CD4-positive, CD25-positive, alpha-beta regulatory T cell (primary cell): ENCODE data around the gene CDR2. TPM values are rescaled to one million over a fixed set of nuclear protein-coding genes. Genes with fewer than 3 reads are reported as not detected.
A peak's percentile ranks its signal among the peaks of the same experiment; 100 is the strongest.

Source experiments
- ATAC-seq, 2 donors: fragments of 150-1000 bp; cut with Tn5 transposase; one replicate each; pipeline ENCODE4 v1.10.0; 2021; ENCODE audit warnings: low read depth in 2 of 2, moderate number of reproducible peaks in 2 of 2, moderate library complexity in 1 of 2
- DNase-seq, 3 donors: peaks; one replicate each; pipeline versions ENCODE4 v3.0.0 to v3.0.0-alpha.2; 2012 to 2022; ENCODE audit warnings: mixed read lengths in 1 of 3
- H3K27ac ChIP-seq: one replicate; pipeline ENCODE4 v1.7.0; 2013; ENCODE audit warnings: mild to moderate bottlenecking, low read length; ENCODE audit not compliant: insufficient read depth, poor library complexity, severe bottlenecking
- H3K27me3 ChIP-seq: one replicate; pipeline ENCODE4 v1.7.0; 2013; ENCODE audit warnings: low read length; ENCODE audit not compliant: control insufficient read depth, insufficient read depth
- H3K36me3 ChIP-seq: one replicate; pipeline ENCODE4 v1.7.0; 2013; ENCODE audit warnings: mild to moderate bottlenecking, low read length, moderate library complexity; ENCODE audit not compliant: control insufficient read depth, insufficient read depth
- H3K4me1 ChIP-seq: 2 replicates; pipeline ENCODE4 v1.7.0; 2013; ENCODE audit warnings: mild to moderate bottlenecking, low read length; ENCODE audit not compliant: insufficient read depth, control insufficient read depth, poor library complexity, severe bottlenecking
- H3K4me3 ChIP-seq: one replicate; pipeline ENCODE4 v1.7.0; 2013; ENCODE audit warnings: low read depth, mild to moderate bottlenecking, low read length, moderate library complexity
- H3K9me3 ChIP-seq, 2 experiments: 1 replicate in 1 of 2; 2 replicates in 1 of 2; pipeline ENCODE4 v1.7.0; 2013; ENCODE audit warnings: low read length in 2 of 2, mild to moderate bottlenecking in 1 of 2, moderate library complexity in 1 of 2; ENCODE audit not compliant: control insufficient read depth in 2 of 2
- H3K27ac Mint-ChIP-seq, 3 donors: one replicate each; pipeline ENCODE4 v1.8.0; 2020 to 2022; ENCODE audit warnings: mild to moderate bottlenecking in 3 of 3, mixed read lengths in 3 of 3, moderate library complexity in 2 of 3
- H3K27me3 Mint-ChIP-seq: one replicate; pipeline ENCODE4 v1.8.0; 2022; ENCODE audit warnings: mild to moderate bottlenecking, mixed read lengths
- H3K36me3 Mint-ChIP-seq: one replicate; pipeline ENCODE4 v1.8.0; 2020; ENCODE audit warnings: mixed read lengths
- H3K4me1 Mint-ChIP-seq, 4 donors: one replicate each; pipeline ENCODE4 v1.8.0; 2020 to 2022; ENCODE audit warnings: mixed read lengths in 4 of 4, mild to moderate bottlenecking in 1 of 4
- H3K4me3 Mint-ChIP-seq, 4 donors: one replicate each; pipeline ENCODE4 v1.8.0; 2020 to 2022; ENCODE audit warnings: mild to moderate bottlenecking in 4 of 4, mixed read lengths in 4 of 4, moderate library complexity in 3 of 4
- H3K9me3 Mint-ChIP-seq, 7 donors: one replicate each; pipeline ENCODE4 v1.8.0; 2020 to 2022; ENCODE audit warnings: mixed read lengths in 7 of 7, mild to moderate bottlenecking in 3 of 7, moderate library complexity in 2 of 7
- polyA plus RNA-seq, 4 donors: library from polyadenylated mRNA; unstranded; fragments of 300-500 nt; fragmentation: Illumina TruSeq; gene quantifications; one replicate each; pipeline ENCODE4 v1.2.3, GENCODE V29; 2021
- total RNA-seq: library from RNA; stranded (reverse); gene quantifications from one replicate; pipeline ENCODE4 v1.2.3, GENCODE V29; 2022

The CDR2 gene
- total and polyA plus RNA-seq, 5 donors from 2014 or later = 64.7 to 90.2 (median 75.6) TPM

GRCh38 chr16:22327446-22327775, 47.0 kb downstream of the CDR2 start:
- Mint-ChIP-seq H3K4me3 (peak overlapping the region in 1 of 4 donors; percentile 91), H3K27me3 (no peaks in the 10 kb centered on the region), H3K9me3 (no peaks in the 10 kb centered on the region), H3K4me1 (peaks cover 8 to 23% (median 16%) of the 10 kb centered on the region in 4 donors), H3K36me3 (peaks cover 26% of the 10 kb centered on the region), H3K27ac (peak overlapping the region in 2 of 3 donors; percentile 25 to 54)
- Histone ChIP-seq H3K4me3 (no peak overlapping the region), H3K27ac (no peak overlapping the region), H3K4me1 (peaks cover 3% of the 10 kb centered on the region), H3K27me3 (no peaks in the 10 kb centered on the region), H3K36me3 (peaks cover 77% of the 10 kb centered on the region), H3K9me3 (no peaks in the 10 kb centered on the region)
- ATAC-seq (no peak), DNase-seq (no peak)

DNA sequence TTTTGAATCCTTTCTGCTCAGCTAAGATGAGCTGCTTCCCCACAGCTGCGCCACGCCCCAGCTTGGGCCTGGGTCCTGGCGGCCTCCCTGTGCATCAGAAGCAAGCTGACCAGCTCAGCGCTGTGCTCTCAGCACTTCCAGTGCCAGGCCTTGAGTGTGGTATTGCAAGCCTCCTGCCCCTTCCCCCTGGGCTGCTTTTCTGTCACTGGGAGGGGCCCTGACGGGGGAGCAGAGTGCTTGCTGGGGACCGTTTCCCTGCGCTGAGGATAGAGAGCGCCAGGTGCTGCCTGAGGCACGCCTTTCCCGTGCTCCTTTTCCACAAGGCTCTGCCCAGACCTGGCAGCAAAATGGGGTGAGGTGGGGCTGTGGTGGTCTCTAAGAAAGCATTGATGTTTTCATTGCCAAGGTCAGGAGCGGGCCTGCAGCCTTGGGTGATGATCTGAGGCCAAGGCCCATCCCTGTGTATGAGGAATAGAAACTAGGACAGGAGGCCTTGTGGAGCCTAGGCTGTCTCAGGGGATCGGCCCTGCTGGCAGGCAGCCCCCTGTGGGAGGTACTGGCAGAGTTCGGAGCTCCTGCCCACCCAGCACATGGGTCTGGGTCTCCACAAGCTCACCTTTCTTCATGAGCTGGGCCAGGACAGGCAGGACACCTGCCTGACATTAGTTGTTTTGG, 47.5 kb downstream of the CDR2 start:
- no peaks in the 10 kb centered on the region for H3K27me3 ChIP-seq
- peaks cover 8 to 23% (median 14%) of the 10 kb centered on the region in 4 donors for H3K4me1 Mint-ChIP-seq
- DNase-seq = no peak
- peaks cover 21% of the 10 kb centered on the region for H3K36me3 Mint-ChIP-seq
- H3K4me3 Mint-ChIP-seq = peak overlapping the region in 2 of 4 donors; percentile 7 to 91
- no peak for ATAC-seq
- H3K27me3 Mint-ChIP-seq = no peaks in the 10 kb centered on the region
- no peak overlapping the region for H3K27ac ChIP-seq
- H3K36me3 ChIP-seq = peaks cover 75% of the 10 kb centered on the region
- peak overlapping the region; percentile 42 to 54 (median 43) for H3K27ac Mint-ChIP-seq
- no peaks in the 10 kb centered on the region for H3K9me3 Mint-ChIP-seq
- H3K4me3 ChIP-seq = no peak overlapping the region
- no peaks in the 10 kb centered on the region for H3K9me3 ChIP-seq
- H3K4me1 ChIP-seq = peaks cover 3% of the 10 kb centered on the region

DNA sequence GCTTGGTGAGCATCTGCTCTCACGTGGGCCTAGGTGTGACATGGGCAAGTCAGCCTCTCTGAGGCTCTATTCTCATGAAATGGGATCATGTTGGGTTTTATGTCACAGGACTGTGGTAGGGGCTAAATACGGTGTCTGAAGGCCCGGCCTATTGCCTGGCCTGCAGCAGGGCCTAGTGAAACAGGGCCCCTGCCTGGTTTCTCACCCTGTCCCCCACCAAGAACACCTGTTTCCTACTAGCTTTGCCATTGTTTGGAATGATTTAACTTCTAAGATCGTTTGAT, 48.1 kb downstream of the CDR2 start:
- H3K4me1 ChIP-seq = peaks cover 3% of the 10 kb centered on the region
- peaks cover 4 to 24% (median 12%) of the 10 kb centered on the region in 4 donors for H3K4me1 Mint-ChIP-seq
- no peak overlapping the region for H3K27ac Mint-ChIP-seq
- peaks cover 17% of the 10 kb centered on the region for H3K36me3 Mint-ChIP-seq
- DNase-seq = no peak
- H3K27ac ChIP-seq = no peak overlapping the region
- no peaks in the 10 kb centered on the region for H3K27me3 ChIP-seq
- H3K9me3 Mint-ChIP-seq = no peaks in the 10 kb centered on the region
- H3K4me3 ChIP-seq = no peak overlapping the region
- ATAC-seq = no peak
- peaks cover 75% of the 10 kb centered on the region for H3K36me3 ChIP-seq
- no peak overlapping the region for H3K4me3 Mint-ChIP-seq
- no peaks in the 10 kb centered on the region for H3K27me3 Mint-ChIP-seq
- no peaks in the 10 kb centered on the region for H3K9me3 ChIP-seq

- no peaks in the 10 kb centered on the region for H3K9me3 ChIP-seq
- H3K27me3 Mint-ChIP-seq = no peaks in the 10 kb centered on the region
- DNase-seq = no peak
- H3K36me3 Mint-ChIP-seq = peaks cover 19% of the 10 kb centered on the region
- peaks cover 75% of the 10 kb centered on the region for H3K36me3 ChIP-seq
- H3K27ac Mint-ChIP-seq = peak overlapping the region in 1 of 3 donors; percentile 38
- H3K27me3 ChIP-seq = no peaks in the 10 kb centered on the region
- peaks cover 3% of the 10 kb centered on the region for H3K4me1 ChIP-seq
- H3K4me1 Mint-ChIP-seq = peaks cover 6 to 28% (median 15%) of the 10 kb centered on the region in 4 donors
- H3K4me3 ChIP-seq = no peak overlapping the region
- no peak overlapping the region for H3K4me3 Mint-ChIP-seq
- no peaks in the 10 kb centered on the region for H3K9me3 Mint-ChIP-seq
- no peak overlapping the region for H3K27ac ChIP-seq
- ATAC-seq = no peak
Observed at GRCh38 chr16:22325598-22326368, 48.6 kb downstream of the CDR2 start.

- H3K4me1 ChIP-seq = peaks cover 3% of the 10 kb centered on the region
- Mint-ChIP-seq H3K9me3 (no peaks in the 10 kb centered on the region), H3K27ac (peak overlapping the region in 1 of 3 donors; percentile 59), H3K36me3 (peaks cover 16% of the 10 kb centered on the region), H3K4me1 (peaks cover 6 to 22% (median 11%) of the 10 kb centered on the region in 4 donors), H3K27me3 (no peaks in the 10 kb centered on the region), H3K4me3 (no peak overlapping the region)
- DNase-seq (no peak), ATAC-seq (no peak)
- H3K9me3 ChIP-seq = no peaks in the 10 kb centered on the region
- H3K27ac ChIP-seq = no peak overlapping the region
- H3K27me3 ChIP-seq = no peaks in the 10 kb centered on the region
- H3K4me3 ChIP-seq = no peak overlapping the region
- H3K36me3 ChIP-seq = peaks cover 75% of the 10 kb centered on the region
Observed at GRCh38 chr16:22324787-22325597, 49.4 kb downstream of the CDR2 start.

GRCh38 chr16:22323959-22324786, 50.2 kb downstream of the CDR2 start:
- peaks cover 3% of the 10 kb centered on the region for H3K4me1 ChIP-seq
- DNase-seq = no peak
- Mint-ChIP-seq H3K9me3 (no peaks in the 10 kb centered on the region), H3K36me3 (peaks cover 22% of the 10 kb centered on the region), H3K27ac (peak overlapping the region in 2 of 3 donors; percentile 41 to 69), H3K4me1 (peaks cover 6 to 13% (median 7%) of the 10 kb centered on the region in 4 donors), H3K27me3 (no peaks in the 10 kb centered on the region), H3K4me3 (no peak overlapping the region)
- ATAC-seq = no peak
- H3K27ac ChIP-seq = no peak overlapping the region
- no peak overlapping the region for H3K4me3 ChIP-seq
- no peaks in the 10 kb centered on the region for H3K27me3 ChIP-seq
- peaks cover 73% of the 10 kb centered on the region for H3K36me3 ChIP-seq
- H3K9me3 ChIP-seq = no peaks in the 10 kb centered on the region
